Ascending aorta (tissue), 2 donors: ENCODE measurements around the gene TRAPPC11. TPM values are rescaled to one million over a fixed set of nuclear protein-coding genes. Genes with fewer than 3 reads are reported as not detected.

Experiments used
- DNase-seq, 2 donors: peaks; one replicate each; pipeline ENCODE4 v3.0.0-alpha.2; 2019; ENCODE audit warnings: low spot score in 2 of 2
- H3K27ac ChIP-seq, 2 donors: fragments of 200-600 bp; sonication (generic); one replicate each; pipeline ENCODE4 v1.5.1; 2016 to 2017; ENCODE audit warnings: mild to moderate bottlenecking in 1 of 2
- H3K27me3 ChIP-seq: fragments of 200-600 bp; sonication (generic); one replicate; pipeline ENCODE4 v1.5.1; 2017
- H3K36me3 ChIP-seq, 2 donors: fragments of 200-600 bp; sonication (generic); one replicate each; pipeline ENCODE4 v1.5.1; 2016
- H3K4me1 ChIP-seq, 2 donors: fragments of 200-600 bp; sonication (generic); one replicate each; pipeline ENCODE4 v1.5.1; 2016 to 2017; ENCODE audit warnings: mild to moderate bottlenecking in 1 of 2
- H3K4me3 ChIP-seq, 2 donors: fragments of 200-600 bp; sonication (generic); one replicate each; pipeline ENCODE4 v1.5.1; 2016 to 2017; ENCODE audit warnings: mild to moderate bottlenecking in 1 of 2
- H3K9me3 ChIP-seq, 2 donors: fragments of 200-600 bp; sonication (generic); one replicate each; pipeline ENCODE4 v1.5.1; 2016
- CTCF ChIP-seq, 3 experiments: fragments of 200-600 bp in 2 of 3; fragments of 450-650 bp in 1 of 3; sonication (generic) in 2 of 3; IDR thresholded peaks; one replicate each; pipeline ENCODE4 v1.5.1; 2016 to 2019; ENCODE audit warnings: antibody characterized with exemption in 3 of 3, mild to moderate bottlenecking in 1 of 3, moderate library complexity in 1 of 3
- intact Hi-C: fragments of 100-400 bp; cut with DNase I; formaldehyde crosslinking; loops from one replicate; pipeline ENCODE4 v1.15.1; 2023
- total RNA-seq: library from RNA; depleted of rRNA; stranded (reverse); fragments of >200 nt; gene quantifications from one replicate; pipeline ENCODE4 v1.1.0, GENCODE V29; 2016

Gene TRAPPC11
- total RNA-seq, 1 donor from 2014 or later: 124 TPM

- intact Hi-C loops: no loop called here
- Histone ChIP-seq H3K4me1 (peaks cover 0 to 3% of the 10 kb centered on the region in 2 donors), H3K27ac (no peak overlapping the region), H3K4me3 (no peak overlapping the region), H3K9me3 (no peaks in the 10 kb centered on the region), H3K36me3 (no peaks in the 10 kb centered on the region), H3K27me3 (no peaks in the 10 kb centered on the region)
- TF ChIP-seq CTCF (IDR thresholded peaks at IDR 0.05): no peak
- no peak for DNase-seq
Measured at GRCh38 chr4:183627979-183628588, 31.0 kb upstream of the TRAPPC11 start.

GRCh38 chr4:183631577-183632198 lies 27.4 kb upstream of the TRAPPC11 start:
- H3K4me1 ChIP-seq: peaks cover 0 to 7% of the 10 kb centered on the region in 2 donors
- H3K27ac ChIP-seq: no peak overlapping the region
- DNase-seq: no peak
- no peak for TF ChIP-seq CTCF (IDR thresholded peaks at IDR 0.05)
- no peaks in the 10 kb centered on the region for H3K36me3 ChIP-seq
- H3K27me3 ChIP-seq: no peaks in the 10 kb centered on the region
- no peak overlapping the region for H3K4me3 ChIP-seq
- intact Hi-C loops: no loop called here
- no peaks in the 10 kb centered on the region for H3K9me3 ChIP-seq

- H3K36me3 ChIP-seq: no peaks in the 10 kb centered on the region
- no peaks in the 10 kb centered on the region for H3K9me3 ChIP-seq
- H3K4me1 ChIP-seq: peaks cover 0 to 12% of the 10 kb centered on the region in 2 donors
- no peak overlapping the region for H3K27ac ChIP-seq
- H3K27me3 ChIP-seq: no peaks in the 10 kb centered on the region
- H3K4me3 ChIP-seq: no peak overlapping the region
- intact Hi-C loops: no loop called here
- no peak for DNase-seq
- TF ChIP-seq CTCF (IDR thresholded peaks at IDR 0.05): no peak
Measured at GRCh38 chr4:183632689-183633088, 26.4 kb upstream of the TRAPPC11 start.

- no peak overlapping the region for H3K27ac ChIP-seq
- peaks cover 0 to 21% of the 10 kb centered on the region in 2 donors for H3K4me1 ChIP-seq
- no peaks in the 10 kb centered on the region for H3K36me3 ChIP-seq
- H3K27me3 ChIP-seq: no peaks in the 10 kb centered on the region
- no peak for DNase-seq
- no peaks in the 10 kb centered on the region for H3K9me3 ChIP-seq
- TF ChIP-seq CTCF (IDR thresholded peaks at IDR 0.05): no peak
- intact Hi-C loops: no loop called here
- H3K4me3 ChIP-seq: no peak overlapping the region
Measured at GRCh38 chr4:183633476-183634400, 25.4 kb upstream of the TRAPPC11 start.

GRCh38 chr4:183635321-183635720 lies 23.8 kb upstream of the TRAPPC11 start:
- Histone ChIP-seq H3K9me3 (no peaks in the 10 kb centered on the region), H3K27ac (no peak overlapping the region), H3K27me3 (no peaks in the 10 kb centered on the region), H3K36me3 (no peaks in the 10 kb centered on the region), H3K4me3 (no peak overlapping the region), H3K4me1 (peaks cover 0 to 25% of the 10 kb centered on the region in 2 donors)
- intact Hi-C loops: no loop called here
- no peak for TF ChIP-seq CTCF (IDR thresholded peaks at IDR 0.05)
- DNase-seq: no peak
